ENCODE results near the gene OR14A16. TPM values are rescaled to one million over a fixed set of nuclear protein-coding genes. Genes with fewer than 3 reads are reported as not detected.

OR14A16 gene, protein sequence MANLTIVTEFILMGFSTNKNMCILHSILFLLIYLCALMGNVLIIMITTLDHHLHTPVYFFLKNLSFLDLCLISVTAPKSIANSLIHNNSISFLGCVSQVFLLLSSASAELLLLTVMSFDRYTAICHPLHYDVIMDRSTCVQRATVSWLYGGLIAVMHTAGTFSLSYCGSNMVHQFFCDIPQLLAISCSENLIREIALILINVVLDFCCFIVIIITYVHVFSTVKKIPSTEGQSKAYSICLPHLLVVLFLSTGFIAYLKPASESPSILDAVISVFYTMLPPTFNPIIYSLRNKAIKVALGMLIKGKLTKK
- polyA plus RNA-seq (ENCODE audit: insufficient read length): not detected

GRCh38 chr1:247824023-247824422, at the start of gene OR14A16:
Gene OR14A16, minus strand, starts transcription at chr1:247824119. Its CDS starts 8,390 bp downstream, at chr1:247815729.
- DNase-seq: no peak

GRCh38 chr1:247865416-247865815, 41.5 kb upstream of the OR14A16 start:
- DNase-seq: no peak

GRCh38 chr1:247864644-247865043, 40.7 kb upstream of the OR14A16 start:
- DNase-seq: no peak

DNA sequence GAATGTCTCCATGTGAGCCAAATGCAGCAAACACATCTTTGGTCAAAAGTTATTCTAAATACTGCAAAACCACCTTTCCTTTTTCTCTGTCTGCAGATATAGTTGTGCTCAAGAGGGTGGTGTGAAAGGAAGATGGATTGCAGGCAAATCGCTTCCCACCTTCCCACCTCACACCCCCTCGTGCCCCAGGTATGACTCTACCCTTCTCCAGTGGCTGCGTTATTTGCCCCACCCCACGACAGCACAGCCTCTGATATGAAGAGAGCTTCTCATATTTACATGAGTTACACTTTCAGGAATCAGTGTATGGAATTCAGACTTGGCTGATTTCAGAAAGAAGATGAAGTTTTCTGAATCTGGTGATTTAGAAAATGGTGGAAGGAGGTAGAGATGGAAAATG, 38.8 kb upstream of the OR14A16 start:
- DNase-seq: no peak

DNA sequence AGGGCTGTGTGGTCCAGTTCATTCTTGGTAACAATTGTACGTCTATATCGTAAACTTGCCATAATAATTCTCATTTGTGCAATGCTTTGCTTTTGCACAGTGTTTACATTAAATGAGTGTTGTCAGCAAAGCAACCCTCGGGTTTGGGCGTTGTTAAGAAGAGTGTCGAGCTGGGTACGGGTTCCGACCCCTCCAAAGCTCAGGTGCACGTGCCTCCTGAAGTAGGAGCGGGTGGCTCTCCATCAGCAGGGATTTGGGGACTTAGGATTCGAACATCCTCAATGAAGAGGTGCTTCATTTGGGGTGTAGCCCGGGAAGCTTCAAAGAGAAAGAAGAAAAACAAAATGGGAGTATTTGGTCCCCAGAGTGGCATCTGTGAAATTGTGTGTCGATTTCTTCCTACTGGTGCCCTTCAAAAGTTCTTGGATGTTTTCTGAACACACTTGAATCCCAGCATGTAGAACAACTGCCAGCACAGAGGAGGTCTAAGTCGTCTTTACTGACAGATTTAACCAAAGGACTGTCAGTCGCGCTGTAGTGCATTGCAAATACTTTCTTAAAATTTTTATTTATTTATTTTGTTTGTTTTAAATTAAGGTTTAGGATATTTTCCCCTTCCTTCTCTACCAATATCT, 34.2 kb upstream of the OR14A16 start:
- no peak for DNase-seq

DNA sequence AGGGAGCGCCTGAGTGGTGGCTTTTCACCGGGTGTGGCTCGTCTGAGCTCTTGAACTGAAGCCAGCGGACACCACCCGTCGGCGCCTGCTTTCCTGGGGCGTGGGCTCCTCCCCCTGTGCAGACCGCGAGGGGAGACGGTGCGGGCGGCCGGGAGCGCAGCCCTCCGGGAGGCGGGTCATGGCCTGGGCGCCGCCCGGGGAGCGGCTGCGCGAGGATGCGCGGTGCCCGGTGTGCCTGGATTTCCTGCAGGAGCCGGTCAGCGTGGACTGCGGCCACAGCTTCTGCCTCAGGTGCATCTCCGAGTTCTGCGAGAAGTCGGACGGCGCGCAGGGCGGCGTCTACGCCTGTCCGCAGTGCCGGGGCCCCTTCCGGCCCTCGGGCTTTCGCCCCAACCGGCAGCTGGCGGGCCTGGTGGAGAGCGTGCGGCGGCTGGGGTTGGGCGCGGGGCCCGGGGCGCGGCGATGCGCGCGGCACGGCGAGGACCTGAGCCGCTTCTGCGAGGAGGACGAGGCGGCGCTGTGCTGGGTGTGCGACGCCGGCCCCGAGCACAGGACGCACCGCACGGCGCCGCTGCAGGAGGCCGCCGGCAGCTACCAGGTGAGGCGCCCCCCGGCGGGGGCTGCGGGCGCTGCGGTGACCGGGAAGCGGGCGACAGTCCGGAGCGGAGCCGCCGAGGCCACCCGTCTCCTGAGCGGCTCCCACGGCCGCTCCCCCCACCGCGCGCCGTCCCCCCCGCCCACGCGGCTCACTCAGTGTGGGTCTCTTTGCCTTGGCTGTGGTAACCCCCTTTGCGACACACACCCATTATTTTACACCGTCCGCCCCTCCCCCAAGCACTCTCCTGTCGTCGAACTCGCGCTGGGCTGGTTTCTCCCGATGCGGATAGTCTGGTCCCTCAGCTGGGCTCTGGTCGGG, 33.4 kb upstream of the OR14A16 start, which contains the start of gene TRIM58:
TSS of gene TRIM58 (plus strand) at position 119 of the 916 bp plus-strand sequence. CDS start at position 179, 60 bp downstream.
- DNase-seq: no peak

DNA sequence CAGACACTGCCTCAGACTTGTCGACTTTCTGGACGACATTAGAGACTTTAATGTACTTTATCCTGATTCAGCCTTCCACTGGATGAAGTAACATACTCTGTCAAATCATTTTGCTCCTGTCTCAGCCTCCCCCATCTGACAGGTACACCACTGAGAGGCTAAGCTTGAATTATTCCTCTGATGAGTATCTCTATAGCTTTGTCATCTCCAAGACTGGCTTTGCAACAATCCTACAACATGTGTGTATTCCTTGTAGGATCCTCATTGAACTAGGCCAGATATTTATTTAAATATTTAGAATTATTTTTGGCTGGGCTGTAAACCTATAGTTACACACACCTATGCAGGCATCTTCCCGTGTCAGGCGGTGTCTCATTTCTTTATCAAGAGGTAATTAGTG, 32.0 kb upstream of the OR14A16 start:
- DNase-seq: no peak

DNA sequence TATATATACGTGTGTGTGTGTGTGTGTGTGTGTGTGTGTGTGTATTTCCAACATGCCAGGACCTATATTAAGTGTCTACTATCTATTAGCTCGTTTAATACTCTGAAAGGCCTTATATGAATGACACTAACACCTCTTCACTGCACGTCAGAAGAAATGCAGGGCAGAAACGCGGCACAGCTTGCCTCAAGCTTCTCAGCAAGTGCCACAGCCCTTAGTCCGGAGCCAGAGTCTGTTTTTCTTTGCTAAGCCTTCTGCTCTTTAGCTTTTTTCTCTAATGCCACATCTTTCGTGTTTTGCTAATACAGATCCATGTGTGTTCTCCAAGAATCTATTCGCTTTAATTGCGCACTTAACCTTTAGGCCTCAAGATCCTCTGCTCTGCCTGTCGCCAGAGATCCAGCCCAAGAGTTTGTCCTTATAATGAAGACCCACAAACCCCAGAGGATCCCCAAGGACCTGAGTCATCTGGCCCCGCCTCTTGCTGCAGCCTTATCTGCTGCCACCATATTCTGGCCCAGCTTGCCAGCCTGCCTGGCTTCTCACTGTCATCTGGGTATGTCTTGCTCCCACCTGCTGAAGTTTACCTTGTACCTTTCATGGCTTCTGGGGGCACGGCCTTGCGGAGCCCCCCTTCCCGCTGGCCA, 31.1 kb upstream of the OR14A16 start:
- DNase-seq: no peak

GRCh38 chr1:247849616-247850015, 25.7 kb upstream of the OR14A16 start:
- DNase-seq: no peak

GRCh38 chr1:247848346-247848745, 24.4 kb upstream of the OR14A16 start:
- DNase-seq: no peak

DNA sequence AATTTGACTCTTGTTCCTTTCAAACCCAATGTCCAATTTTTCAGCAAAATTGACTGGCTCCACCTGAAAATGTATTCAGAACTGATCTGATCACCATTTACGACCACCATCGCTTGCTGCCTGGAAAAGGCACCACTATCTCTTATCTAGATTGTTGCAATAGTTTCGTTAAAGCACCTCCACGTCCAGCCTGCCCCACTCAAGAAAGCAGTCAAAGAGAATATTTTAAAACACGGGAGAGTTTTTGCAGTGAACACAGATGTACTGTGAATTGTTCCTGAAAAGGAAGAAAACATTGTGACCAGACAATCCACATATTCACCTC, 21.7 kb upstream of the OR14A16 start:
- no peak for DNase-seq

DNA sequence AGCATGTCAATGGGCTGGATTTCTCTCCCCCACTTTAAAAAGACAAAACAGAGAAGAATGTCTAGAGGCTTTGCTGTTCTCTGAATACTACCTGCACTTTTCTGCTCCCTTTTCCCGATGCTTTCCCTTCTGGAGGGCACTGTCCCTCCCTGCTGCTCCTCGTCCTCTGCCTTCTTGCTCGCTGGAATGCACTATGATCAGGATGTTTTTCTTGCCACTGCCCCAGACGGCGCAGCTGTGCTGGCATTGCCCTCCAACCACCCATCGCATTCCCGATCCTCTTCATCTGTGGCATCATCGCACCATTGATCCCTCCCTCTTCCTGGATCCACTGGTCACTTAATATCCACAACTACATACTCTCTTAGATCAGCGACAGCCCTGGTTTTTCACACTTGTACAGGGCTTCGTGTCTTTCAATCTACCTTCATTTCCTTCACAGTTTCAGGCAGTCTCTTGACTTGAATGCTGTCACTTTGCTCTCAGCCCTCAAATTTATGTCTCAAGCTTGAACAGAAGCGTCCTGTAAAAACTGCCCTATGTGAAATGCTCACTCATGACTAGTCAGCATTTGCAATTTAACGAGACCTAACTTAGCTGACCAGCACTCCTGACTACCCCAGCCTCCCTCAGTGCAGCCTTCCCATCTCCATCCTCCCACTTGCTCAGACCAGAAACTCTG, 21.2 kb upstream of the OR14A16 start:
- no peak for DNase-seq

DNA sequence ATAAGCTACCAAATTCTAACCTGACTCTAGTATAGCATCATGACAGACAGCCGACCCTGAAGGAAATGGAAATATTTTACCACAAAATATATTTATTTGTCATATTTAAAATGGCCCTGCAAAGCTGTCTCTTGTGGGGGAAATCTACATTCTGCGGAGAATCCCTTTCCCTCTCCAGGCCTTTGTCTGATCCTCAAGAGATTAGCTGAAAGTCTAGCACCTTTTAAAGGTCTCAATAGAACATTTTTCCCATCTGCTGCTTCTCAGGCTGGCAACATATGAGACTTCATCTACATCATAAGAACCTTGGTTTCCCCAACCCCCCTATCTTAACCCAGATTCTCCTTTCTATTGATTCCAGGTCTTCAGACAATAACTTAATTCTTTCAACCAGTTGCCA, 19.5 kb upstream of the OR14A16 start:
- DNase-seq: no peak

DNA sequence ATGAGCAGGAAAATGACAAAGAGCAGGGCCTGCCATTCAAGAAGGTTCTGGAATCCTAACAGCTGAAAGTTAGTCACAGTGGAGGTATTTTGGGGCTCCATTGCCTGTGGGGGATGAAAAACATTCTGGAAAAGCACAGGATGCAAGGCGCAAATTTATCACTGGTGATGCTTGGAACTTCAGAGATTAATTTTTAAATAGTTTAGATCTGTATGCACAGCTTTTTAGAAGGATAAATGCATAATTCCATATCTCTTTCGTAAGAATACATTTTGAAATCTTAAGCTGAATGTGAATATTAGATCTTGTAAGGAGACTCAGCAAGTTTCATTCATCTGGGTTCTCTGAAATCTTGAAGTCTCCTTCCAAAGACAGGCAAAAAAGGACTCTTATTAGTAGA, 17.9 kb upstream of the OR14A16 start, which contains the start of gene OR11L1:
TSS of gene OR11L1 (minus strand) at position 101 of the 400 bp plus-strand sequence. CDS start at position 101, 0 bp downstream.
- DNase-seq: no peak

- no peak for DNase-seq
These were observed 16.9 kb upstream of the OR14A16 start for GRCh38 chr1:247840818-247841217.

GRCh38 chr1:247833601-247834000, 9.7 kb upstream of the OR14A16 start:
- no peak for DNase-seq

- DNase-seq: no peak
These were observed 5.7 kb upstream of the OR14A16 start for GRCh38 chr1:247829656-247830055.

DNA sequence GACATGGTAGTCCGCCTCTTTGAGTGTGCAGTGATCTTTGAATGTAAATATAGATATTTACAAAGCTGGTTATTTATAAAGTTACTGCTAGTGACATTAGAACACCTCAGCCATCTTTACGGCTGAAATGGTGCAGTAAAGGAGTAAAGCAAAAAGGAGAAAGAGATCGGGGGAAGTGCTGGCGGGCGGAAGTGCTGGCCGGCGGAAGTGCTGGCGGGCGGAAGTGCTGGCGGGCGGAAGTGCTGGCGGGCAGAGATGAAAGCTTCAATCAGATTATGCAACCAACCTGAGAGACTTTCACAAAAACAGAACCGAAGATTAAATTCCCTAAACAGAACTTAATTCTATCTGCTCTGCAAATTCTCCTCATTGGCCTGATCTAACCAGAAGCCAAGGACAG, 1.4 kb upstream of the OR14A16 start:
- DNase-seq: no peak

- DNase-seq: no peak
These were observed 1.9 kb downstream of the OR14A16 start for GRCh38 chr1:247822060-247822459.

DNA sequence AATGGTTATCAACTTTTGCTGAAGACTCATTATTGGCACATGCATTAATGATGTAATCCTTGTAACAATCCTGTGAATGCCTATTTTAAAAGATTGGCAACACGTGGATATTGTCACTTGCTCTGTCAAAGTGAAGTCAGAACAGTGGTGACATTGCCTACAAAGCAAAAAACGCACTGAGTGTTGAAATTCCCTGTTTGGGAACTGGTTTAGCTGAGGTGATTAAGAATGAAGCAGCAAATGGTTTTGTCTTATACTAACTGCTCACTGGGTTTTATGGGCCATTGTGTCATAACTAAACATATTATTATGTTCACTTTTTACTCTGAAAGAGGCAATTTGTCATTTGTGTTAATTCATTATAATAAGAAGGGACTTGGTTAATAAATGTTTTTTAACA, 11.3 kb downstream of the OR14A16 start:
- no peak for DNase-seq

DNA sequence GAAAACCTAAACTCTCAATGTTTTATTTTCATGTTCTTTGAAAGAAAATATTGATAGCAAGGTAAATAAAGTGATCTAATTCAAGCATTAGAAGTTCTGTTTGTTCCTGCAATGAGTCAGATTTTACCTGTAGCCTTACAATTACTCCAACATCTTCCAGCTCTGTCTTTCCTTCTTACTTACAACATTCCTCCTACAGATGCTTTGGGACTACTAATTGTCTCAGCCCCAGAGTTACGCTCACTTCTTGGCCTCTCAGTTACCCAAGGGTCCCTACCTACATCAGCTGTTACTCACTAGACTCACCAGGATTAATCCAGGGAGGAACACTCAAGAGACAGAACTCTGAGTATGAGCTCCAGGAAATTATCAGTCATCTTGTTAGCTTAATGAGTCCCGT, 26.4 kb downstream of the OR14A16 start:
- no peak for DNase-seq

GRCh38 chr1:247769603-247770002, 54.3 kb downstream of the OR14A16 start:
- no peak for DNase-seq
